ENCODE data around the gene KRI1.
"Not testable (repeated sequence)": the region's sequence is repeated elsewhere in the genome, so short reads cannot be mapped to it uniquely, and the experiment has no call there.

KRI1 gene

DNA sequence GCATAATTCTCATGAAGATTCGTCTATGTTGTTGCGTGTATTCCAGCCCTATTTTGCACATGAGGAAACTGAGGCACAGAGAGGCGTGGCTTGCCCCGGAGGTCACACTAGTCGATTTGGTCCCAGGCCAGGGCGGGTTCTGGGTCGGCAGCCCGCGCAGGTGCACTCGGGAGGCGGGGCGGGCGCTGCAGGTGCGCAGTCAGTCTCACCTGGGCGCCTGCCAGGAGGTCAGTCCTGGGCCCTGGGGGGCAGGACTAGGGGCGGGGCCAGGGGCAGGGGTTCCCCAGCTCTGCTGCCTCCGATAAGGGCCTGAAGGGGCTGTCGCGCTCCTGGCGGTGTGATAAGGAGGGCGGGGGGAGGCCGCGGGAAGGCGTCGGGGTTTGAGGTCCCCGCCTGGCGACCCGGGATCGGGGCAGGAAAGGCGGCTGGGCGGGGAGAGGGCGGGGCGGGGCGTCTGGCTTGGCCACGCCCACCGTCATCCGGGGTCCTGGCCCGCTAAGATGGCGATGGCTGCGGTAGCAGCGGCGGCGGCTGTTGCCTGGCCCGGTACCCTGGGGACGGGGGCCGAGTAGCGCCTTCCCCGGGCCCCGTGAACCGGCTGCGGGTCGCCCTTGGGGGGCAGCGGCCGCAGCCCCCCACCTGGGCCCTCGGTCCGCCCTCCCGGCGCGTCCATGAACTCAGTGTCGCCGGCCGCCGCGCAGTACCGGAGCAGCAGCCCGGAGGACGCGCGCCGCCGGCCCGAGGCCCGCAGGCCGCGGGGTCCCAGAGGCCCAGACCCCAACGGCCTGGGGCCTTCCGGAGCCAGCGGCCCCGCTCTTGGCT, 22.2 kb downstream of the KRI1 start, which contains the start of gene ATG4D:
Gene ATG4D (plus strand): TSS at position 485 of the 822 bp plus-strand sequence. CDS start 187 bp downstream, at position 672.
- Histone ChIP-seq H3K79me2 (ENCODE audit: insufficient read depth, low read length) (peaks cover 46% of the 10 kb centered on the region), H2AFZ (ENCODE audit: low read length) (peak within 1 kb of the TSS; percentile 62; the same call in 1 of the 2 replicates), H3K9ac (ENCODE audit: low read depth, low read length, poor library complexity, severe bottlenecking) (peak within 1 kb of the TSS; percentile 99), H3K9me2 (replicated peaks; ENCODE audit: low read depth, low read length) (no peaks in the 10 kb centered on the region), H3K9me3 (ENCODE audit: insufficient read depth, low read depth, low read length) (no peaks in the 10 kb centered on the region), H3K27me3 (ENCODE audit: insufficient read depth, low read length, poor library complexity, severe bottlenecking) (peaks cover 6% of the 10 kb centered on the region), H4K20me1 (ENCODE audit: insufficient read depth, low read length, poor library complexity, severe bottlenecking) (peaks cover 20% of the 10 kb centered on the region), H3K4me1 (ENCODE audit: insufficient read depth, low read length, poor library complexity, severe bottlenecking) (peaks cover 21% of the 10 kb centered on the region), H3K4me3 (ENCODE audit: low read length, poor library complexity, severe bottlenecking) (peak within 1 kb of the TSS; percentile 95), H3K36me3 (ENCODE audit: insufficient read depth, low read length) (peaks cover 9% of the 10 kb centered on the region; the same call in 1 of the 2 replicates), H3K4me2 (ENCODE audit: low read depth, low read length, poor library complexity, severe bottlenecking) (peak within 1 kb of the TSS; percentile 92), H3F3A (ENCODE audit: low read depth) (peaks cover 5% of the 10 kb centered on the region)
- no peak for TF ChIP-seq EZH2phosphoT487 (IDR thresholded peaks at IDR 0.05; ENCODE audit: borderline replicate concordance)
- TF ChIP-seq, protein P1, sequence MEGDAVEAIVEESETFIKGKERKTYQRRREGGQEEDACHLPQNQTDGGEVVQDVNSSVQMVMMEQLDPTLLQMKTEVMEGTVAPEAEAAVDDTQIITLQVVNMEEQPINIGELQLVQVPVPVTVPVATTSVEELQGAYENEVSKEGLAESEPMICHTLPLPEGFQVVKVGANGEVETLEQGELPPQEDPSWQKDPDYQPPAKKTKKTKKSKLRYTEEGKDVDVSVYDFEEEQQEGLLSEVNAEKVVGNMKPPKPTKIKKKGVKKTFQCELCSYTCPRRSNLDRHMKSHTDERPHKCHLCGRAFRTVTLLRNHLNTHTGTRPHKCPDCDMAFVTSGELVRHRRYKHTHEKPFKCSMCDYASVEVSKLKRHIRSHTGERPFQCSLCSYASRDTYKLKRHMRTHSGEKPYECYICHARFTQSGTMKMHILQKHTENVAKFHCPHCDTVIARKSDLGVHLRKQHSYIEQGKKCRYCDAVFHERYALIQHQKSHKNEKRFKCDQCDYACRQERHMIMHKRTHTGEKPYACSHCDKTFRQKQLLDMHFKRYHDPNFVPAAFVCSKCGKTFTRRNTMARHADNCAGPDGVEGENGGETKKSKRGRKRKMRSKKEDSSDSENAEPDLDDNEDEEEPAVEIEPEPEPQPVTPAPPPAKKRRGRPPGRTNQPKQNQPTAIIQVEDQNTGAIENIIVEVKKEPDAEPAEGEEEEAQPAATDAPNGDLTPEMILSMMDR (conservative IDR thresholded peaks at IDR 0.05; ENCODE audit: low read length), result no peak

DNA sequence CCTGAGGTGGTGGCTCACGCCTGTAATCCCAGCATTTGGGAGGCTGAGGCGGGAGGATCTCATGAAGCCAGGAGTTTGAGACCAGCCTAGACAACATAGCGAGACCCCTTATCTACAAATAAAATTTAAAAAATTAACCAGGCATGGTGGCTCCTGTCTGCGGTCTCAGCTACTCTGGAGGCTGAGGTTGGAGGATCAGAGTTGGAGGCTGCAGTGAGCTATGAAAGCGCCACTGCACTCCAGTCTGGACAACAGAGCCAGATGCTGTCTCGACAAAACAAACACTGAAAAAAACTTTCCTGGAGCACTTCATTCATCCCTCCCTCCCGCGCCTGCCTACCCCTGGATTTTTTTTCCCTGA, 22.8 kb downstream of the KRI1 start:
- H3K36me3 ChIP-seq (ENCODE audit: insufficient read depth, low read length), result peaks cover 3% of the 10 kb centered on the region; the same call in 1 of the 2 replicates
- H3F3A ChIP-seq (ENCODE audit: low read depth), result peaks cover 5% of the 10 kb centered on the region
- H3K79me2 ChIP-seq (ENCODE audit: insufficient read depth, low read length), result peaks cover 41% of the 10 kb centered on the region
- peaks cover 21% of the 10 kb centered on the region for H3K4me1 ChIP-seq (ENCODE audit: insufficient read depth, low read length, poor library complexity, severe bottlenecking)
- H3K4me3 ChIP-seq (ENCODE audit: low read length, poor library complexity, severe bottlenecking), result peak overlapping the region; percentile 95
- peak overlapping the region; percentile 99 for H3K9ac ChIP-seq (ENCODE audit: low read depth, low read length, poor library complexity, severe bottlenecking)
- H3K4me2 ChIP-seq (ENCODE audit: low read depth, low read length, poor library complexity, severe bottlenecking), result peak overlapping the region; percentile 92
- no peaks in the 10 kb centered on the region for H3K9me2 ChIP-seq (replicated peaks; ENCODE audit: low read depth, low read length)
- H3K27me3 ChIP-seq (ENCODE audit: insufficient read depth, low read length, poor library complexity, severe bottlenecking), result peaks cover 6% of the 10 kb centered on the region
- H4K20me1 ChIP-seq (ENCODE audit: insufficient read depth, low read length, poor library complexity, severe bottlenecking), result peaks cover 20% of the 10 kb centered on the region
- TF ChIP-seq, protein P1 (conservative IDR thresholded peaks at IDR 0.05; ENCODE audit: low read length), result no peak
- TF ChIP-seq EZH2phosphoT487 (IDR thresholded peaks at IDR 0.05; ENCODE audit: borderline replicate concordance), result no peak
- H3K9me3 ChIP-seq (ENCODE audit: insufficient read depth, low read depth, low read length), result no peaks in the 10 kb centered on the region
- H2AFZ ChIP-seq (ENCODE audit: low read length), result peak overlapping the region; percentile 62; the same call in 1 of the 2 replicates

DNA sequence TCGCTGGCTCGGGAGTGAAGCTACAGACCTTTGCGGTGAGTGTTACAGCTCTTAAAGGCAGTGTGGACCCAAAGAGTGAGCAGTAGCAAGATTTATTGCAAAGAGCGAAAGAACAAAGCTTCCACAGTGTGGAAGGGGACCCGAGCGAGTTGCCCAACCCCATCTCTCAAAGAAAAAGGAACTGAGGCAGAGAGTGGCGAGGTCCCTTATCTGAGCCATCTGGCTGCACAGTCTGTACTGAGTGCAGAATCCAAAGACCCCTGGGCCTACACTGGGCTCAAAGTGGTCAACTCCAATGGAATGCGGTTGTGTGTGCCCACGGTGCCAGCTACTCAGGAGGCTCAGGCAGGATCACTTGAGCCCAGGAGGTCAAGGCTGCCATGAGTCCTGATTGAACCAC, 26.8 kb downstream of the KRI1 start:
- not testable (repeated sequence) for H3K79me2 ChIP-seq (ENCODE audit: insufficient read depth, low read length); H3K4me3 ChIP-seq (ENCODE audit: low read length, poor library complexity, severe bottlenecking); H3K27me3 ChIP-seq (ENCODE audit: insufficient read depth, low read length, poor library complexity, severe bottlenecking); H3K4me2 ChIP-seq (ENCODE audit: low read depth, low read length, poor library complexity, severe bottlenecking); H2AFZ ChIP-seq (ENCODE audit: low read length); H3K9me3 ChIP-seq (ENCODE audit: insufficient read depth, low read depth, low read length); H3F3A ChIP-seq (ENCODE audit: low read depth); H3K36me3 ChIP-seq (ENCODE audit: insufficient read depth, low read length); H3K4me1 ChIP-seq (ENCODE audit: insufficient read depth, low read length, poor library complexity, severe bottlenecking); H3K9ac ChIP-seq (ENCODE audit: low read depth, low read length, poor library complexity, severe bottlenecking); H4K20me1 ChIP-seq (ENCODE audit: insufficient read depth, low read length, poor library complexity, severe bottlenecking); H3K9me2 ChIP-seq (replicated peaks; ENCODE audit: low read depth, low read length)
